ENCODE results near the gene DNER. TPM values are rescaled to one million over a fixed set of nuclear protein-coding genes. Genes with fewer than 3 reads are reported as not detected.
"Not testable (repeated sequence)": the region's sequence is repeated elsewhere in the genome, so short reads cannot be mapped to it uniquely, and the experiment has no call there.

DNER gene
- total RNA-seq = 1 to 10 TPM in 1 of 2 donors, under 1 TPM in 1; 0.27 to 3.3 TPM

- DNase-seq (ENCODE audit: low spot score) = no peak
- Histone ChIP-seq H3K27ac (no peak within 1 kb of the TSS), H3K27me3 (replicated peaks; ENCODE audit: insufficient read depth) (no peaks in the 10 kb centered on the region), H3K36me3 (no peaks in the 10 kb centered on the region), H3K9me3 (no peaks in the 10 kb centered on the region), H3K4me3 (peak within 1 kb of the TSS; percentile 67), H3K4me1 (ENCODE audit: control insufficient read depth in 1 of 2, low read depth in 2 of 2) (peaks cover 3 to 19% of the 10 kb centered on the region in 2 donors)
- TF ChIP-seq CTCF (IDR thresholded peaks at IDR 0.05) = no peak
- no peak for ATAC-seq (ENCODE audit: insufficient number of reproducible peaks, low FRiP score, low read depth)
These were observed at the start of gene DNER for GRCh38 chr2:229714080-229714735. Gene DNER (minus strand): TSS chr2:229714555. CDS start chr2:229714423, 132 bp downstream.

- Histone ChIP-seq H3K27me3 (replicated peaks; ENCODE audit: insufficient read depth) (no peaks in the 10 kb centered on the region), H3K4me3 (no peak overlapping the region), H3K36me3 (peaks cover 9% of the 10 kb centered on the region), H3K9me3 (no peaks in the 10 kb centered on the region), H3K27ac (no peak overlapping the region), H3K4me1 (ENCODE audit: control insufficient read depth in 1 of 2, low read depth in 2 of 2) (peaks cover 0 to 3% of the 10 kb centered on the region in 2 donors)
- DNase-seq (ENCODE audit: low spot score) = no peak
- no peak for ATAC-seq (ENCODE audit: insufficient number of reproducible peaks, low FRiP score, low read depth)
- no peak for TF ChIP-seq CTCF (IDR thresholded peaks at IDR 0.05)
These were observed 47.3 kb upstream of the DNER start for GRCh38 chr2:229761663-229762062.

GRCh38 chr2:229757462-229757861 lies 43.1 kb upstream of the DNER start:
- not testable (repeated sequence) for H3K27me3 ChIP-seq (replicated peaks; ENCODE audit: insufficient read depth); H3K4me1 ChIP-seq (ENCODE audit: control insufficient read depth in 1 of 2, low read depth in 2 of 2); H3K4me3 ChIP-seq; ATAC-seq (ENCODE audit: insufficient number of reproducible peaks, low FRiP score, low read depth); H3K36me3 ChIP-seq; H3K9me3 ChIP-seq; DNase-seq (ENCODE audit: low spot score); H3K27ac ChIP-seq

GRCh38 chr2:229752970-229753729 lies 38.8 kb upstream of the DNER start:
- DNase-seq (ENCODE audit: low spot score) = no peak
- Histone ChIP-seq H3K9me3 (no peaks in the 10 kb centered on the region), H3K4me3 (no peak overlapping the region), H3K4me1 (ENCODE audit: control insufficient read depth in 1 of 2, low read depth in 2 of 2) (no peaks in the 10 kb centered on the region), H3K27ac (no peak overlapping the region), H3K36me3 (no peaks in the 10 kb centered on the region), H3K27me3 (replicated peaks; ENCODE audit: insufficient read depth) (no peaks in the 10 kb centered on the region)
- no peak for TF ChIP-seq CTCF (IDR thresholded peaks at IDR 0.05)
- ATAC-seq (ENCODE audit: insufficient number of reproducible peaks, low FRiP score, low read depth) = no peak

GRCh38 chr2:229749779-229750178 lies 35.4 kb upstream of the DNER start:
- H3K36me3 ChIP-seq = no peaks in the 10 kb centered on the region
- no peak for TF ChIP-seq CTCF (IDR thresholded peaks at IDR 0.05)
- H3K27me3 ChIP-seq (replicated peaks; ENCODE audit: insufficient read depth) = no peaks in the 10 kb centered on the region
- H3K4me3 ChIP-seq = no peak overlapping the region
- no peaks in the 10 kb centered on the region for H3K9me3 ChIP-seq
- DNase-seq (ENCODE audit: low spot score) (no peak), ATAC-seq (ENCODE audit: insufficient number of reproducible peaks, low FRiP score, low read depth) (no peak)
- no peak overlapping the region for H3K27ac ChIP-seq
- no peaks in the 10 kb centered on the region for H3K4me1 ChIP-seq (ENCODE audit: control insufficient read depth in 1 of 2, low read depth in 2 of 2)
